Adrenal gland (tissue), 12 donors: ENCODE data around the gene ARFGEF3. TPM values are rescaled to one million over a fixed set of nuclear protein-coding genes. Genes with fewer than 3 reads are reported as not detected.

Experiments
- DNase-seq, 7 donors: peaks; one replicate each; pipeline ENCODE4 v3.0.0-alpha.2; 2019 to 2020
- H3K27ac ChIP-seq, 5 donors: fragments of 200-600 bp; sonication (generic) in 4 of 5; 1 replicate in 3 of 5; 2 replicates in 2 of 5; pipeline versions ENCODE4 v1.5.1 to v1.8.0; 2016 to 2020; ENCODE audit warnings: mild to moderate bottlenecking in 1 of 5
- H3K27me3 ChIP-seq: fragments of 200-600 bp; 2 replicates; pipeline ENCODE4 v1.8.0; 2021
- H3K36me3 ChIP-seq, 2 donors: fragments of 200-600 bp; replicated peaks in 1 of 2; 1 replicate in 1 of 2; 2 replicates in 1 of 2; pipeline versions ENCODE4 v1.5.1 to v1.8.0; 2018 to 2022
- H3K4me1 ChIP-seq, 2 donors: fragments of 200-600 bp; replicated peaks in 1 of 2; 1 replicate in 1 of 2; 2 replicates in 1 of 2; pipeline versions ENCODE4 v1.5.1 to v1.8.0; 2018 to 2021
- H3K4me3 ChIP-seq, 4 donors: fragments of 200-600 bp; sonication (generic) in 3 of 4; one replicate each; pipeline ENCODE4 v1.5.1; 2016 to 2018
- H3K9me3 ChIP-seq, 3 donors: fragments of 200-600 bp; sonication (generic) in 1 of 3; replicated peaks in 1 of 3; 1 replicate in 2 of 3; 2 replicates in 1 of 3; pipeline versions ENCODE4 v1.5.1 to v1.8.0; 2016 to 2021
- POLR2A ChIP-seq, 2 donors: fragments of 450-650 bp; IDR thresholded peaks; one replicate each; pipeline ENCODE4 v1.6.1; 2017; ENCODE audit warnings: antibody characterized with exemption in 2 of 2, mild to moderate bottlenecking in 2 of 2, moderate library complexity in 1 of 2
- WGBS, 4 donors: extraction: QIAGEN DNeasy Blood & Tissue Kit in 2 of 4; methylation state at CpG; one replicate each; pipeline versions ENCODE4 v1.1.5 to v1.1.7; 2013 to 2017; 5-methylcytosine and 5-hydroxymethylcytosine counted together
- intact Hi-C, 2 donors: fragments of 100-400 bp; cut with DNase I; formaldehyde crosslinking; loops; one replicate each; pipeline versions ENCODE4 v1.14.1 to v1.15.0; 2022 to 2023
- polyA plus RNA-seq, 3 donors: library from polyadenylated mRNA; stranded (reverse); fragments of 200-250 nt in 2 of 3; fragments of 350-450 nt in 1 of 3; fragmentation: Illumina TruSeq in 1 of 3; extraction: RNeasy Lipid Tissue Mini Kit (QIAGEN cat#74804) in 1 of 3; gene quantifications; one replicate each; pipeline ENCODE4 v1.2.3, GENCODE V29; 2013 to 2014
- total RNA-seq, 9 donors: library from RNA; depleted of rRNA in 4 of 9; stranded (reverse); fragments of >200 nt in 4 of 9; fragments of 120-200 nt in 1 of 9; fragmentation: NEBNext Ultra II Directional in 1 of 9; extraction: Animal tissue kit (Norgen Biotek cat#: 25700) in 1 of 9; gene quantifications; one replicate each; pipeline versions ENCODE4 v1.1.0 to v1.2.4, GENCODE V29; 2013 to 2023
- TF ChIP-seq, protein P1 (sequence below), 6 experiments: fragments of 450-650 bp in 4 of 6; fragments of 200-600 bp in 2 of 6; sonication (generic) in 1 of 6; IDR thresholded peaks; 1 replicate in 5 of 6; 2 replicates in 1 of 6; pipeline versions ENCODE4 v1.5.1 to v1.8.0; 2016 to 2021; ENCODE audit warnings: antibody characterized with exemption in 6 of 6, mild to moderate bottlenecking in 2 of 6, moderate library complexity in 1 of 6
- donor health status: healthy with polysubstance abuse.
- donor health status: Bipolar disorder and iron deficiency.
- donor health status: DM: yes; HTN: yes; CAD: no.
- donor health status: DM: no; HTN: no; CAD: no.
- donor health status: DM: no; HTN: no; CAD: no.
- donor health status: DM: yes; HTN: yes; CAD: no.

ARFGEF3 gene
- total and polyA plus RNA-seq, 12 donors, result 0.06 to 10.9 (median 0.91) TPM; not detected in 1

DNA sequence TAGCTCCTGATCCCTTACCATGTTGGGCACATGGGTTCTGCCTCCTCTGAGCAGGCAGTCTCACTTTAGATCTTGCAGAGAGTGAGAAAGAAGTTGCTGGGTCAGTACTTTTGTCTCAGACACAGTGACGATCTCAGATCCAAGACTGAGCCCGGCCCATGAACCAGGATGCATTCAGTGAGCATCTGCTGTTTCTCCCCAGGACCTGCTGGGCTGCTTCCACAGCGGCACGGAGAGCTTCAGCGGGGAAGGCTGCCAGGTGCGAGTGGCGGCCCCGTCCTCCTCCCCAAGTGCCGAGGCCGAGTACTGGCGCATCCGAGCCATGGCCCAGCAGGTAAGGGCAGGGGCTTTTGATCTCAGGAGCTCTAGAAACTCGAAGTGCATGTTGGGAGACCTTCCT is 162.1 kb downstream of the ARFGEF3 start:
- H3K4me3 ChIP-seq, result no peak overlapping the region
- no peaks in the 10 kb centered on the region for H3K4me1 ChIP-seq
- H3K27me3 ChIP-seq, result no peaks in the 10 kb centered on the region
- no peaks in the 10 kb centered on the region for H3K36me3 ChIP-seq
- intact Hi-C loops, result no loop called here
- H3K9me3 ChIP-seq, result no peaks in the 10 kb centered on the region
- WGBS, 4 donors, result 85 to 88% (median 85%) methylated on average over 11 to 13 of the region's 13 CpGs
- no peak overlapping the region for H3K27ac ChIP-seq
- no peak for TF ChIP-seq POLR2A (IDR thresholded peaks at IDR 0.05)
- no peak for DNase-seq

DNA sequence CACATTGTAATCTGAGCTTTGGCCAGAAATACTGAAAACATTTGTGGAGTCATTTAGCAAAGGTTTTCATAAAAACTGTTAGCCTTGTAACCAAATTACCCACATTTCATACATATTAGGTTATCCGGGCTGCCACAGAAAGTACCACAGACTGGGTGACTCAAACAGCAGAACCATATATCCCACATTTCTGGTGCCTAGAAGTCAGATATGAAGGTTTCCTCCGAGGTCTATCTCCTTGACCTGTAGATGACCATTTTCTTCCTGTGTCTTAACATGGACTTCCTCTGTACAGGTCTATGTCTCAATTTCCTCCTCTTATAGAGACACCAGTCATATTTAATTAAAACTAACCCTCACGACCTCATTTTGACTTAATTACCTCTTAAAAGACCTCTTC is 166.5 kb downstream of the ARFGEF3 start:
- TF ChIP-seq POLR2A (IDR thresholded peaks at IDR 0.05), result no peak
- TF ChIP-seq, protein P1, sequence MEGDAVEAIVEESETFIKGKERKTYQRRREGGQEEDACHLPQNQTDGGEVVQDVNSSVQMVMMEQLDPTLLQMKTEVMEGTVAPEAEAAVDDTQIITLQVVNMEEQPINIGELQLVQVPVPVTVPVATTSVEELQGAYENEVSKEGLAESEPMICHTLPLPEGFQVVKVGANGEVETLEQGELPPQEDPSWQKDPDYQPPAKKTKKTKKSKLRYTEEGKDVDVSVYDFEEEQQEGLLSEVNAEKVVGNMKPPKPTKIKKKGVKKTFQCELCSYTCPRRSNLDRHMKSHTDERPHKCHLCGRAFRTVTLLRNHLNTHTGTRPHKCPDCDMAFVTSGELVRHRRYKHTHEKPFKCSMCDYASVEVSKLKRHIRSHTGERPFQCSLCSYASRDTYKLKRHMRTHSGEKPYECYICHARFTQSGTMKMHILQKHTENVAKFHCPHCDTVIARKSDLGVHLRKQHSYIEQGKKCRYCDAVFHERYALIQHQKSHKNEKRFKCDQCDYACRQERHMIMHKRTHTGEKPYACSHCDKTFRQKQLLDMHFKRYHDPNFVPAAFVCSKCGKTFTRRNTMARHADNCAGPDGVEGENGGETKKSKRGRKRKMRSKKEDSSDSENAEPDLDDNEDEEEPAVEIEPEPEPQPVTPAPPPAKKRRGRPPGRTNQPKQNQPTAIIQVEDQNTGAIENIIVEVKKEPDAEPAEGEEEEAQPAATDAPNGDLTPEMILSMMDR (IDR thresholded peaks at IDR 0.05), result no peak
- H3K4me3 ChIP-seq, result no peak overlapping the region
- H3K36me3 ChIP-seq, result no peaks in the 10 kb centered on the region
- no peak overlapping the region for H3K27ac ChIP-seq
- WGBS, 4 donors, result 37 to 56% (median 46%) methylated on average over 3 of the region's 3 CpGs
- no peak for DNase-seq
- intact Hi-C loops, result no loop called here
- H3K27me3 ChIP-seq, result no peaks in the 10 kb centered on the region
- H3K9me3 ChIP-seq, result no peaks in the 10 kb centered on the region
- no peaks in the 10 kb centered on the region for H3K4me1 ChIP-seq

DNA sequence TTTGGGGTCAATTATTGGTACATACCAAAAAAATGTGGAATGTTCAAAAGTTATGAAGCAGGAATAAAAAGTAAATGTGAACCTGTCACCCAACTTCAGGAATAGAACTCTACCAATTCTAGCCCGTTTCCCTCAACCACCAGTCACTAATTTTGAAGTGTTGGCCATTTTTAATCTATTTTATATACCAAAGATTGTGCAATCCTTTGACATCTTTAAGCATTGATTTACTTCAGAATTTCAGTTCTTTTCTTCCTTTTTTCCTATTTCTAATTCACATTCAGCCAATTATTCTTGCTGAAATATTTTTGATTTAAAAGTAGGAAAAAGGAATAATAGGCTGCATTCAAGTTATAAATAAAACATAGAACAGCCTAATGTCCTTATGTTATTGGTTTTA is 169.0 kb downstream of the ARFGEF3 start:
- TF ChIP-seq POLR2A (IDR thresholded peaks at IDR 0.05), result no peak
- TF ChIP-seq, protein P1 (IDR thresholded peaks at IDR 0.05), result no peak
- Histone ChIP-seq H3K36me3 (no peaks in the 10 kb centered on the region), H3K27ac (no peak overlapping the region), H3K4me3 (no peak overlapping the region), H3K4me1 (no peaks in the 10 kb centered on the region), H3K9me3 (no peaks in the 10 kb centered on the region), H3K27me3 (no peaks in the 10 kb centered on the region)
- DNase-seq, result no peak
- intact Hi-C loops, result no loop called here
- 71 to 97% (median 88%) methylated on average over 1 of the region's 1 CpG for WGBS, 4 donors

DNA sequence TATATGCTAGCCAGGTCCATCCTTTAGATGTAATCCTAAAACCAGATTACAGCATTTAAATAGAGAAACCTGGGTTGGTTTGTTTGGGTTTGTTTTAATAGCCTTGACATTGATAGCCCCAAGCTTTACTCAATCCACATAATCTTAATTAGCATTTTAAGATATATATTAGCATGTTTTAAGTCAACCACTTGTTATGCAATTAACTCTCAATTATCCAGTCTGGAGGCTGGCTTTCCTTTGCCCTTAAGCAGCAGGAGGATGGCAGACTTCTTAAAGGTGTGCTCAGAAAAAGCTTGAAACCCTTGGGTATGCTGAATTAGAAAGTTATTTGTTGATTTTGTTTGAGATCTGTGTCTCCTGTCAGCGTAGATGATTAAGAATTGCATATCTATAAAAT is 169.7 kb downstream of the ARFGEF3 start:
- TF ChIP-seq, protein P1 (IDR thresholded peaks at IDR 0.05), result no peak
- no peak for TF ChIP-seq POLR2A (IDR thresholded peaks at IDR 0.05)
- H3K4me3 ChIP-seq, result no peak overlapping the region
- no peak overlapping the region for H3K27ac ChIP-seq
- WGBS, 4 donors, result 47 to 70% (median 65%) methylated on average over 1 of the region's 1 CpG
- H3K27me3 ChIP-seq, result no peaks in the 10 kb centered on the region
- no peaks in the 10 kb centered on the region for H3K9me3 ChIP-seq
- intact Hi-C loops, result no loop called here
- no peaks in the 10 kb centered on the region for H3K36me3 ChIP-seq
- H3K4me1 ChIP-seq, result no peaks in the 10 kb centered on the region
- no peak for DNase-seq

DNA sequence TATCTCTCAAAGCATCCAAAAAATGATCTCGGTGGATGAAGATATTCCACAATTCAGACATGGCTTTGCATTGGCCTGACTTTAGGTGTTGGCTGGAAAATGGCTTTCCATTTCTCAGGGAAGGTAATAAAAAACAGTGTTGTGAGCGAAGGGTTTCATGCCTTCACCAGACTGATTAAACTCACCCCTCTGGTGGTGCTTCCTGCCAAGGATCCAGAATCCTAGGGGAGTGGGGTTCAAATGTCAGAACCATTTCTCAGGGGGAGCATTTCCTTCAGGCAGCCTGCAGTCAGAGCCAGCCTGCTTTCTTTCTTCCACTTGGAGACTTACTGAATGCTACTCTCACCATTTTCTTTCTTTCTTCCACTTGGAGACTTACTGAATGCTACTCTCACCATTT is 170.2 kb downstream of the ARFGEF3 start:
- Histone ChIP-seq H3K4me3 (no peak overlapping the region), H3K27me3 (no peaks in the 10 kb centered on the region), H3K4me1 (no peaks in the 10 kb centered on the region), H3K9me3 (no peaks in the 10 kb centered on the region), H3K27ac (no peak overlapping the region), H3K36me3 (no peaks in the 10 kb centered on the region)
- TF ChIP-seq, protein P1 (IDR thresholded peaks at IDR 0.05), result no peak
- no peak for TF ChIP-seq POLR2A (IDR thresholded peaks at IDR 0.05)
- no peak for DNase-seq
- intact Hi-C loops, result no loop called here
- WGBS, 4 donors, result 56 to 70% (median 63%) methylated on average over 2 of the region's 2 CpGs
